GM13976 (cell line): ENCODE data around the gene IDH3A.

Experiments used
- DNase-seq: peaks from one replicate; pipeline ENCODE4 v3.0.0; 2012; ENCODE audit warnings: low spot score
- in situ Hi-C: fragments of 300-500 bp; cut with MboI; formaldehyde crosslinking; loops from one replicate; pipeline ENCODE4 v1.12.0; 2022; ENCODE audit warnings: low sequenced_read_pairs, mixed read lengths, inconsistent platforms; ENCODE audit not compliant: unreplicated experiment
- TF ChIP-seq, protein P1 (sequence below): IDR thresholded peaks from 2 replicates; pipeline ENCODE4 v1.5.1; 2012; ENCODE audit warnings: borderline replicate concordance, mild to moderate bottlenecking; ENCODE audit not compliant: insufficient read depth; ENCODE audit errors: extremely low read depth, missing control alignments, control extremely low read depth

IDH3A gene

DNA sequence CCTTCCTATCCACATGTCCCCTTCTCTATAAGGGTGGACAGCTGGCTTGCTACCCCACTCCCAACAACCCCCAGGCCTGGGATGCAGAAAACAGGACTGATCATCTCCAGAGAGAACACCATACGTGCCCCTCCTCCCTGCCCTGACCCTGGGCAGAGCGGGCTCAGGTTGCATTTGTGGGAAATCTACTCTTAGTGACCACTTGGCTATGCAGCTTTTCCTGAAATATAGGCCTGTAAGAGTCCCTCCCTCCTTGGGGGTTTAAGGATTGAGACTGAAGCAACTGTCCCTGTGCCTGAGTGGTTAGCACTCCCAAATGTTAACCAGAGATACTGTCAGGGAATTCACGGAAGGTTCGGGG, 45.1 kb upstream of the IDH3A start:
- DNase-seq = no peak
- TF ChIP-seq, protein P1, sequence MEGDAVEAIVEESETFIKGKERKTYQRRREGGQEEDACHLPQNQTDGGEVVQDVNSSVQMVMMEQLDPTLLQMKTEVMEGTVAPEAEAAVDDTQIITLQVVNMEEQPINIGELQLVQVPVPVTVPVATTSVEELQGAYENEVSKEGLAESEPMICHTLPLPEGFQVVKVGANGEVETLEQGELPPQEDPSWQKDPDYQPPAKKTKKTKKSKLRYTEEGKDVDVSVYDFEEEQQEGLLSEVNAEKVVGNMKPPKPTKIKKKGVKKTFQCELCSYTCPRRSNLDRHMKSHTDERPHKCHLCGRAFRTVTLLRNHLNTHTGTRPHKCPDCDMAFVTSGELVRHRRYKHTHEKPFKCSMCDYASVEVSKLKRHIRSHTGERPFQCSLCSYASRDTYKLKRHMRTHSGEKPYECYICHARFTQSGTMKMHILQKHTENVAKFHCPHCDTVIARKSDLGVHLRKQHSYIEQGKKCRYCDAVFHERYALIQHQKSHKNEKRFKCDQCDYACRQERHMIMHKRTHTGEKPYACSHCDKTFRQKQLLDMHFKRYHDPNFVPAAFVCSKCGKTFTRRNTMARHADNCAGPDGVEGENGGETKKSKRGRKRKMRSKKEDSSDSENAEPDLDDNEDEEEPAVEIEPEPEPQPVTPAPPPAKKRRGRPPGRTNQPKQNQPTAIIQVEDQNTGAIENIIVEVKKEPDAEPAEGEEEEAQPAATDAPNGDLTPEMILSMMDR = no peak
- in situ Hi-C loops = loop anchor here (10.0 kb wide), 2 partner anchors 99 to 149 kb away; no protein-coding TSS in a partner anchor

DNA sequence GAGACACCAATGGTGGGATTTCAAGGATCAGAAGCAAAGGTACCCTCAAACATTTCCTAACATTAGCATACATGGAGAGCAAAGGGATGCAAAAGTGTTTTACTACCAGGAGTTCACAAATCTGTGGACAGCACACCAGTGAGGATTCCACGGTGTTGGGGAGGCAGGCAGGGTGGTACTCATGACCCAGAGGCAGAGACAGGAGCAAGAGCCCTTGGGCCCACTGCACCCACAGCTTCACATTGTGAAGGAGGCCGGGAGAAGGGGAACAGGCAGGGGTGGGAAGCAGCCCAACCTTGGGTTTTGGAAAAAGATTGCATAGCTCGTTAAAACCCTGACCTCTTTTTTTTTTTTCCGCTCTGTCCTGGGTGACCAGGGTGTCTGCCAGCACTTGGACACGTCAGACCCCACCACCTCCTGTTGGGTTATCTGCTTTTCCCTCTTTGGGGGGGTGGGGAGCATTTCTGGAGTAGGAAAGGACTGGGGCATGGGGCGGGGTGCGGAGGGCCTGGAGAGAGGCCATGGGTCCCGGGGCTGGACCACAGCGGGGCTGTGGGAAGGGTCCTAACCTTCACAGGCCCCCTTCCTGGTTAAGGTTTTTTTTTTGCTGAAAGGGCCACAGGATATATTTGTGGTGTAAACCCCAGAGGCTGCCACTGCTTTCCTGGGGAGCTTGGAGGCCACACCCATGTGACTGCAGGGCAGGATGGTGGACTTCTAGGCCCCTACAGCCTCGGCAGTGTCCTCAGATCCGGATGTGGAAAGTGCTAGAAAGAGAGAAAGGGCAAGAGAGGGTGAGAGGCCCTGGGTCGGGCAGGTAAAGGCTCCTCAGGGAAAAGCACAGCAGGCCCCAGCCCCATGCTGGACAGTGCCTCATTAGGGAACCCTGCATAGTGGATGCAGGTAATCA, 44.3 kb upstream of the IDH3A start:
- in situ Hi-C loops = loop anchor here (10.0 kb wide), 2 partner anchors 100 to 150 kb away; no protein-coding TSS in a partner anchor
- TF ChIP-seq, protein P1 = no peak

DNA sequence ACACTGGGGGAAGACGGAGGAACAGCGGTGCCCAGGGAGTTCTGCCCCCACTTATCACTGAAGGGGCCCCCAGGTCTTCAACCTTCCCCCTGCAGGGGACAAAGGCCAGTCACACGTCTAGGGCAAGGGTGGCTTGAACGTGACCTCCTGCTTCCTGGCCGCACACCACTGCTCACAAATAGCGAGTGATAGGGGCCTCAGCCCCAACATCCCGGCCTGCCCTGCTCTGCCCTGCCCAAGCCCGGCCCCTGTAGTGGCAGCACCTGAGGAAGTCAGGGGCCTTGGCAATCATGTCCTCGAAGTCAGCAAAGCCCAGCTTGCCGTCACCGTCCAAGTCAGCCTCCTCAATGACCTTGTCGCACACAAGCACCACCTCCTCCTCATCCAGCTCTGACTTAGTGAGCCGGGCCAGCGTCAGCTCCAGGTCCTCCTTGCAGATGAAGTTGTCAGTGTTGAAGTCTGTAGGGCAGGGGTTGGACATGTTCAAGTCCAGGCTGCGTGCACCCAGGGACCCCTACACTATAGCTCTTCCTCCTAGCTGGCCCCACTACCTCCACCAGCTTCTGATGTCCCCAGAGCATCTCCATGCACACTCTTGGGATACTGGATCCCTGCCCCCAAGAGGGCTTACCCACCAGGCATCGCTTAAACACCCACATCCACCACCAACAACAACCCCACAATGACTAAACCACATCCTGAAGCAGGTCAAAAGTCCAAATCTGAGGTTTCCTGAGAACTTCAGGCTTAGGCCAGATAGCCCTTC, 43.5 kb upstream of the IDH3A start:
- in situ Hi-C loops = loop anchor here (10.0 kb wide), 2 partner anchors 101 to 151 kb away; no protein-coding TSS in a partner anchor
- TF ChIP-seq, protein P1 = no peak
- DNase-seq = no peak

More for the DNA sequence above, 44.3 kb upstream of the IDH3A start:
- no peak for DNase-seq

DNA sequence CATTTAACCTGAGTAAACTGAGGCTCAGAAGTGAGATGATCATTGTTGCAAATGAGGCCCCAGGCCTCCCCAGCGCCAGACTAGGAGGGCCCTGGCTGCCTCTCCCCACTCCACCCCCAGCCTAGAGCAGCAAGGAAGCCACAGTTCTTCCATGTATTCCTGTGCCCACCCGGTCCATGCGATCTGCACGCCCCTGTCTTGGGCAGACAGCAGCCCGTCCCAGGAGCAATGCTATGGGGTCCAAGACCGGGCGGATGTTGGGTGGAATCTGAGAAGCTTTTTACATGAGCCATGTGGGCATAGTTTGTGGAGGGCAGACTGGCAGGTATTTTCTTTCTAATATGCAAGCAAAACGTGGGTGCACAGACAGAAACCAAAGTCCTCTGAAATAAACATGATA, 41.7 kb upstream of the IDH3A start:
- TF ChIP-seq, protein P1 = no peak
- no peak for DNase-seq
- in situ Hi-C loops = loop anchor here (10.0 kb wide), 2 partner anchors 103 to 153 kb away; no protein-coding TSS in a partner anchor

DNA sequence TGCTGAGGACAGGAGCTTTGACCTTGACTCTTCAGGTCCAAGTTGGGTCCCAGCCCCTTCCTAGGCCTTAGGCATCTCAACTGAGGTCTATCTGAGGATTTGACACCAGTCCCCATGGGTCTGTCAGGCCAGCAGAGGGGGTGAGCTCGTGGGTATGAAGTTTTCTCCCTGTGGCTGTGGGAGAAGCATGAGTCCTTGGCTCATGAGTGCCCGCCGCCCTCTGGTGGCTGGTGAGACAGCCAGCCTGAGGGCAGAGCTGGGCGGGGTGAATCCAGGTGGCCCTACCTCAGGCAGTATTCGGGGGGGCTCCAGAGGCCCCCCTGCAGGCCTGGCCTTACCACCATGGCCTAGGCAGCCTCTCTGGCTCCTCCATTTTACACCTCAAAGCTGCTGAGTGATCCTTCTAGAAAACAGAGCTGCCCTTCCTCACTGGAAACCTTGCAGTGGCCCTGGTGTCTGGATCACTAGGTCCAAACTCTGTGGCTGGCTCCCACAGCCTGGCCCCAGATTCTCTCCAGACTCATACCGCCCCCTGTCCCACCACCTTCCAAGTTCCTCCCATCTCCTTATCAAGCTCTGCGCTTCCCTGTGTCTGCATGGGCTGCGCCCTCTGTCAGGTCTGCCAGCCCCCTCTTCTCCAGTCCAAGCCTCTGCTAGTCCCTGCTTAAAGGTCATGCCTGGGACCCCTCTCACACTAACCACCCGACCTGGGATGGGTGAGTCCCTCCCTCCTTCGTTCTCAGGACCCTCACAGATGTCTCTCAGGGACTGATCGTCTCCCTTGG, 40.7 kb upstream of the IDH3A start:
- peak; percentile 86 for DNase-seq
- in situ Hi-C loops = loop anchor here (10.0 kb wide), 2 partner anchors 104 to 154 kb away; no protein-coding TSS in a partner anchor
- TF ChIP-seq, protein P1 = peak; percentile 97
